GM10266 (cell line): ENCODE measurements around the gene ARL6IP6.

Experiments
- DNase-seq: peaks from one replicate; pipeline ENCODE4 v3.0.0; 2012; ENCODE audit errors: extremely low spot score
- CTCF ChIP-seq: IDR thresholded peaks from 2 replicates; pipeline ENCODE4 v1.5.1; 2012; ENCODE audit warnings: mild to moderate bottlenecking, low read depth; ENCODE audit not compliant: control insufficient read depth, insufficient read depth; ENCODE audit errors: missing control alignments

The ARL6IP6 gene

GRCh38 chr2:152710713-152711112 lies 7.7 kb upstream of the ARL6IP6 start:
- no peak for DNase-seq

GRCh38 chr2:152715112-152715511 lies 3.3 kb upstream of the ARL6IP6 start:
- no peak for DNase-seq
- no peak for TF ChIP-seq CTCF

More at GRCh38 chr2:152710713-152711112, 7.7 kb upstream of the ARL6IP6 start:
- no peak for TF ChIP-seq CTCF

- no peak for DNase-seq
Measured at GRCh38 chr2:152715854-152716428, 2.5 kb upstream of the ARL6IP6 start.

GRCh38 chr2:152716805-152717227 lies 1.6 kb upstream of the ARL6IP6 start:
- no peak for TF ChIP-seq CTCF
- peak; percentile 11 for DNase-seq

More at GRCh38 chr2:152715854-152716428, 2.5 kb upstream of the ARL6IP6 start:
- TF ChIP-seq CTCF, result peak; percentile 43

- peak; percentile 95 for DNase-seq
- no peak for TF ChIP-seq CTCF
Measured at GRCh38 chr2:152717228-152718075, 968 bp upstream of the ARL6IP6 start, which contains the start of gene PRPF40A. Gene PRPF40A (minus strand): TSS chr2:152717461. CDS start chr2:152717439, 22 bp downstream.

- no peak for TF ChIP-seq CTCF
- DNase-seq, result peak; percentile 10
Measured at GRCh38 chr2:152718909-152719645, 657 bp downstream of the ARL6IP6 start.
